ENCODE data around the gene PSEN2.

The PSEN2 gene

GRCh38 chr1:226945106-226945857 lies 74.9 kb downstream of the PSEN2 start:
- Histone ChIP-seq H3K27me3 (no peaks in the 10 kb centered on the region), H3K9ac (no peak overlapping the region), H3K27ac (no peak overlapping the region), H3K4me3 (no peak overlapping the region), H3K36me3 (peaks cover 30% of the 10 kb centered on the region), H4K20me1 (peaks cover 86% of the 10 kb centered on the region), H3K9me3 (peaks cover 6% of the 10 kb centered on the region; the same call in 1 of the 2 replicates), H3K4me1 (peaks cover 58% of the 10 kb centered on the region), H3K4me2 (no peak overlapping the region)
- TF ChIP-seq Cebpa-rat (IDR thresholded peaks at IDR 0.05): no peak
